Ascending aorta (tissue), 2 donors: ENCODE measurements around the gene F2R. TPM values are rescaled to one million over a fixed set of nuclear protein-coding genes. Genes with fewer than 3 reads are reported as not detected.
"Not testable (repeated sequence)": the region's sequence is repeated elsewhere in the genome, so short reads cannot be mapped to it uniquely, and the experiment has no call there.

Experiments used
- DNase-seq, 2 donors: peaks; one replicate each; pipeline ENCODE4 v3.0.0-alpha.2; 2019; ENCODE audit warnings: low spot score in 2 of 2
- H3K27ac ChIP-seq, 2 donors: fragments of 200-600 bp; sonication (generic); one replicate each; pipeline ENCODE4 v1.5.1; 2016 to 2017; ENCODE audit warnings: mild to moderate bottlenecking in 1 of 2
- H3K27me3 ChIP-seq: fragments of 200-600 bp; sonication (generic); one replicate; pipeline ENCODE4 v1.5.1; 2017
- H3K36me3 ChIP-seq, 2 donors: fragments of 200-600 bp; sonication (generic); one replicate each; pipeline ENCODE4 v1.5.1; 2016
- H3K4me1 ChIP-seq, 2 donors: fragments of 200-600 bp; sonication (generic); one replicate each; pipeline ENCODE4 v1.5.1; 2016 to 2017; ENCODE audit warnings: mild to moderate bottlenecking in 1 of 2
- H3K4me3 ChIP-seq, 2 donors: fragments of 200-600 bp; sonication (generic); one replicate each; pipeline ENCODE4 v1.5.1; 2016 to 2017; ENCODE audit warnings: mild to moderate bottlenecking in 1 of 2
- H3K9me3 ChIP-seq, 2 donors: fragments of 200-600 bp; sonication (generic); one replicate each; pipeline ENCODE4 v1.5.1; 2016
- intact Hi-C: fragments of 100-400 bp; cut with DNase I; formaldehyde crosslinking; loops from one replicate; pipeline ENCODE4 v1.15.1; 2023
- total RNA-seq: library from RNA; depleted of rRNA; stranded (reverse); fragments of >200 nt; gene quantifications from one replicate; pipeline ENCODE4 v1.1.0, GENCODE V29; 2016
- TF ChIP-seq, protein P1 (sequence below), 3 experiments: fragments of 200-600 bp in 2 of 3; fragments of 450-650 bp in 1 of 3; sonication (generic) in 2 of 3; IDR thresholded peaks; one replicate each; pipeline ENCODE4 v1.5.1; 2016 to 2019; ENCODE audit warnings: antibody characterized with exemption in 3 of 3, mild to moderate bottlenecking in 1 of 3, moderate library complexity in 1 of 3

The F2R gene
- total RNA-seq, 1 donor from 2014 or later, result 131 TPM

GRCh38 chr5:76754668-76755078 lies 38.7 kb downstream of the F2R start:
- Histone ChIP-seq H3K4me3 (no peak overlapping the region), H3K9me3 (no peaks in the 10 kb centered on the region), H3K27me3 (no peaks in the 10 kb centered on the region), H3K27ac (no peak overlapping the region), H3K4me1 (no peaks in the 10 kb centered on the region), H3K36me3 (no peaks in the 10 kb centered on the region)
- no peak for DNase-seq
- intact Hi-C loops, result no loop called here
- TF ChIP-seq, protein P1, sequence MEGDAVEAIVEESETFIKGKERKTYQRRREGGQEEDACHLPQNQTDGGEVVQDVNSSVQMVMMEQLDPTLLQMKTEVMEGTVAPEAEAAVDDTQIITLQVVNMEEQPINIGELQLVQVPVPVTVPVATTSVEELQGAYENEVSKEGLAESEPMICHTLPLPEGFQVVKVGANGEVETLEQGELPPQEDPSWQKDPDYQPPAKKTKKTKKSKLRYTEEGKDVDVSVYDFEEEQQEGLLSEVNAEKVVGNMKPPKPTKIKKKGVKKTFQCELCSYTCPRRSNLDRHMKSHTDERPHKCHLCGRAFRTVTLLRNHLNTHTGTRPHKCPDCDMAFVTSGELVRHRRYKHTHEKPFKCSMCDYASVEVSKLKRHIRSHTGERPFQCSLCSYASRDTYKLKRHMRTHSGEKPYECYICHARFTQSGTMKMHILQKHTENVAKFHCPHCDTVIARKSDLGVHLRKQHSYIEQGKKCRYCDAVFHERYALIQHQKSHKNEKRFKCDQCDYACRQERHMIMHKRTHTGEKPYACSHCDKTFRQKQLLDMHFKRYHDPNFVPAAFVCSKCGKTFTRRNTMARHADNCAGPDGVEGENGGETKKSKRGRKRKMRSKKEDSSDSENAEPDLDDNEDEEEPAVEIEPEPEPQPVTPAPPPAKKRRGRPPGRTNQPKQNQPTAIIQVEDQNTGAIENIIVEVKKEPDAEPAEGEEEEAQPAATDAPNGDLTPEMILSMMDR (IDR thresholded peaks at IDR 0.05), result no peak

- TF ChIP-seq, protein P1 (IDR thresholded peaks at IDR 0.05), result no peak
- no peak overlapping the region for H3K4me3 ChIP-seq
- intact Hi-C loops, result no loop called here
- no peaks in the 10 kb centered on the region for H3K4me1 ChIP-seq
- H3K27ac ChIP-seq, result no peak overlapping the region
- H3K9me3 ChIP-seq, result no peaks in the 10 kb centered on the region
- DNase-seq, result no peak
- no peaks in the 10 kb centered on the region for H3K36me3 ChIP-seq
- no peaks in the 10 kb centered on the region for H3K27me3 ChIP-seq
These were observed 40.1 kb downstream of the F2R start for GRCh38 chr5:76755779-76756637.

- H3K9me3 ChIP-seq, result no peaks in the 10 kb centered on the region
- no peaks in the 10 kb centered on the region for H3K4me1 ChIP-seq
- intact Hi-C loops, result no loop called here
- no peak for DNase-seq
- H3K4me3 ChIP-seq, result no peak overlapping the region
- no peaks in the 10 kb centered on the region for H3K27me3 ChIP-seq
- no peak overlapping the region for H3K27ac ChIP-seq
- no peaks in the 10 kb centered on the region for H3K36me3 ChIP-seq
- TF ChIP-seq, protein P1 (IDR thresholded peaks at IDR 0.05), result no peak
These were observed 41.1 kb downstream of the F2R start for GRCh38 chr5:76757049-76757448.

DNA sequence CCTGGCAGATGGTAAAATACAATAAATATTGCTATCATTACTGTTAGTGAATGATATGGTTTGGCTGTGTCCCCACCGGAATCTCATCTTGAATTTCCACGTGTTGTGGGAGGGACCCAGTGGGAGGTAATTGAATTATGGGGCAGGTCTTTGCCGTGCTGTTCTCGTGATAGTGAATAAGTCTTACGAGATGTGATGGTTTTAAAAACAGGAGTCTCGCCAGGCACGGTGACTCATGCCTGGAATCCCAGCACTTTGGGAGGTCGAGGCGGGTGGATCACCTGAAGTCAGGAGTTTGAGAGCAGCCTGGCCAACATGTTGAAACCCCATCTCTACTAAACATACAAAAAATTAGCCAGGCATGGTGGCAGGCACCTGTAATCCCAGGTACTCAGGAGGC lies 45.2 kb downstream of the F2R start:
- intact Hi-C loops, H3K36me3 ChIP-seq, H3K27me3 ChIP-seq, H3K4me3 ChIP-seq, H3K9me3 ChIP-seq, H3K27ac ChIP-seq, DNase-seq, H3K4me1 ChIP-seq: not testable (repeated sequence)

- intact Hi-C loops, result no loop called here
- Histone ChIP-seq H3K27ac (no peak overlapping the region), H3K4me1 (no peaks in the 10 kb centered on the region), H3K27me3 (no peaks in the 10 kb centered on the region), H3K4me3 (no peak overlapping the region), H3K9me3 (no peaks in the 10 kb centered on the region), H3K36me3 (no peaks in the 10 kb centered on the region)
- DNase-seq, result no peak
- TF ChIP-seq, protein P1 (IDR thresholded peaks at IDR 0.05), result no peak
These were observed 46.6 kb downstream of the F2R start for GRCh38 chr5:76762484-76762883.

DNA sequence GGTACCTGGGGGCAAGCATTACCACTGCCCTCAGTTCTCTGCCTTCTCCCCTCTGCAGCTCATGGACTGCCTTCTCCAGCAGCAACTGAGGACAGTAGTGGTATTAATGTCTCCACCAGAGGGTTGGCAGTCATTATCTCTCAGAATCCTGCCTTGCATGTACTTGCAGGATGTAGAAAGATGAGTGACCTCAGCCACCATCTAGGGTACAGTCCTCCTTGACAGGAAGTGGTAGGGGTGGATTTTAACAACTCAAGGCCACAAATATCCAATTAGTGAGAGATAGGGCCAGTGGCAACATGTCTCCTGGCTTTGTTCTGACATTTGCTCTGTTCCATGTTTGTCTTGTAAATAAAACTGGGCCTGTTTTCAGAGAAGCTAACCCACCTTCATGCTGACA lies 47.2 kb downstream of the F2R start:
- Histone ChIP-seq H3K9me3 (no peaks in the 10 kb centered on the region), H3K27me3 (no peaks in the 10 kb centered on the region), H3K36me3 (no peaks in the 10 kb centered on the region), H3K4me3 (no peak overlapping the region), H3K4me1 (no peaks in the 10 kb centered on the region), H3K27ac (no peak overlapping the region)
- TF ChIP-seq, protein P1 (IDR thresholded peaks at IDR 0.05), result no peak
- intact Hi-C loops, result no loop called here
- no peak for DNase-seq
